ENCODE results near the gene TAS2R7.

DNA sequence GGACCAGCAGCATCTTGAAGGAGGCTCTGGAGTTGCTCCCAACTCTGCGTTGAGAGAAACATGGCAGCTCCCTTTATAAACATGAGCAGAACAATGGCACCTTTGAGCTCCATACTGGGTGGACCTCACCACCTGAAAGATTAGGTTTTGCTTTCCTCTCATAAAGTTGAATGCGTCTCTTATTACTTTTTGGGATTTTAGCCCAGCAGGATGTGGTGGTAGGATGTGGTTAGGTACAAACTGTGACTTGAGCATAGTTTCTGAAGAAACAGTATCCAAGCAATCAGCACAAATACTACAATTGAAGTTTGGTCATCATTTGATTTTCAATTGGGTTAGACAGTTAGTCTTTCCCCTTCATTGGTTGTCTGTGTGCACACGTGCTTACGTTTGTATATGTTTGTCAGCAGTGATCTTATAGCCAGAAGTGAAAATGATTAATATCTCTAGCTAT is 47.0 kb upstream of the TAS2R7 start, which contains the start of gene PRR4:
- TF ChIP-seq, protein P1, sequence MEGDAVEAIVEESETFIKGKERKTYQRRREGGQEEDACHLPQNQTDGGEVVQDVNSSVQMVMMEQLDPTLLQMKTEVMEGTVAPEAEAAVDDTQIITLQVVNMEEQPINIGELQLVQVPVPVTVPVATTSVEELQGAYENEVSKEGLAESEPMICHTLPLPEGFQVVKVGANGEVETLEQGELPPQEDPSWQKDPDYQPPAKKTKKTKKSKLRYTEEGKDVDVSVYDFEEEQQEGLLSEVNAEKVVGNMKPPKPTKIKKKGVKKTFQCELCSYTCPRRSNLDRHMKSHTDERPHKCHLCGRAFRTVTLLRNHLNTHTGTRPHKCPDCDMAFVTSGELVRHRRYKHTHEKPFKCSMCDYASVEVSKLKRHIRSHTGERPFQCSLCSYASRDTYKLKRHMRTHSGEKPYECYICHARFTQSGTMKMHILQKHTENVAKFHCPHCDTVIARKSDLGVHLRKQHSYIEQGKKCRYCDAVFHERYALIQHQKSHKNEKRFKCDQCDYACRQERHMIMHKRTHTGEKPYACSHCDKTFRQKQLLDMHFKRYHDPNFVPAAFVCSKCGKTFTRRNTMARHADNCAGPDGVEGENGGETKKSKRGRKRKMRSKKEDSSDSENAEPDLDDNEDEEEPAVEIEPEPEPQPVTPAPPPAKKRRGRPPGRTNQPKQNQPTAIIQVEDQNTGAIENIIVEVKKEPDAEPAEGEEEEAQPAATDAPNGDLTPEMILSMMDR (IDR thresholded peaks at IDR 0.05) = no peak
- TF ChIP-seq POLR2A (IDR thresholded peaks at IDR 0.05) = no peak
